Fibroblast of lung (primary cell): Measurements from ENCODE around the gene C22orf31. TPM values are rescaled to one million over a fixed set of nuclear protein-coding genes. Genes with fewer than 3 reads are reported as not detected.

Experiments
- DNase-seq, 2 donors: peaks; one replicate each; pipeline versions ENCODE4 v3.0.0 to v3.0.0-alpha.2; 2010; ENCODE audit warnings: low read depth in 2 of 2
- H2AFZ ChIP-seq: 2 replicates; pipeline ENCODE4 v1.5.1; 2012; ENCODE audit warnings: low read length, control low read depth, inconsistent platforms
- H3K27ac ChIP-seq: 2 replicates; pipeline ENCODE4 v1.5.1; 2011; ENCODE audit warnings: low read length, control low read depth; ENCODE audit not compliant: insufficient read depth
- H3K27me3 ChIP-seq: 2 replicates; pipeline ENCODE4 v1.5.1; 2011; ENCODE audit warnings: mild to moderate bottlenecking, low read length; ENCODE audit not compliant: control insufficient read depth, insufficient read depth
- H3K36me3 ChIP-seq: 2 replicates; pipeline ENCODE4 v1.5.1; 2011; ENCODE audit warnings: low read length; ENCODE audit not compliant: control insufficient read depth, insufficient read depth
- H3K4me1 ChIP-seq: 2 replicates; pipeline ENCODE4 v1.5.1; 2011; ENCODE audit warnings: low read length; ENCODE audit not compliant: control insufficient read depth, insufficient read depth; ENCODE audit errors: extremely low read depth
- H3K4me2 ChIP-seq: 2 replicates; pipeline ENCODE4 v1.5.1; 2011; ENCODE audit warnings: low read length, control low read depth; ENCODE audit not compliant: insufficient read depth; ENCODE audit errors: extremely low read depth
- H3K4me3 ChIP-seq, 4 experiments: fragments of 200-600 bp in 1 of 4; sonication (generic) in 1 of 4; replicated peaks in 1 of 4; 2 replicates each; pipeline ENCODE4 v1.5.1; 2011 to 2016; ENCODE audit warnings: low read length in 4 of 4, low read depth in 3 of 4, mild to moderate bottlenecking in 3 of 4, control low read depth in 2 of 4, inconsistent platforms in 1 of 4, mixed read lengths in 1 of 4; ENCODE audit not compliant: insufficient read depth in 1 of 4; ENCODE audit errors: control extremely low read depth in 1 of 4
- H3K79me2 ChIP-seq: 2 replicates; pipeline ENCODE4 v1.5.1; 2012; ENCODE audit warnings: mild to moderate bottlenecking, low read length, inconsistent platforms; ENCODE audit not compliant: control insufficient read depth, insufficient read depth
- H3K9ac ChIP-seq: 2 replicates; pipeline ENCODE4 v1.5.1; 2011; ENCODE audit warnings: mild to moderate bottlenecking, low read length, control low read depth; ENCODE audit not compliant: insufficient read depth
- H3K9me3 ChIP-seq: 2 replicates; pipeline ENCODE4 v1.5.1; 2012; ENCODE audit warnings: low read depth, low read length; ENCODE audit not compliant: control insufficient read depth, insufficient read depth
- H4K20me1 ChIP-seq: 2 replicates; pipeline ENCODE4 v1.5.1; 2011; ENCODE audit warnings: low read length; ENCODE audit not compliant: control insufficient read depth, insufficient read depth; ENCODE audit errors: extremely low read depth
- EZH2 ChIP-seq: IDR thresholded peaks from 2 replicates; pipeline ENCODE4 v1.5.1; 2012; ENCODE audit warnings: low read length, control low read depth, mild to moderate bottlenecking; ENCODE audit errors: missing control alignments
- polyA plus RNA-seq, 2 donors: library from polyadenylated mRNA; depleted of rRNA in 1 of 2; stranded (reverse) in 1 of 2; unstranded in 1 of 2; fragments of >200 nt; gene quantifications; 2 replicates each; pipeline ENCODE4 v1.2.1, GENCODE V29; 2011 to 2012; ENCODE audit warnings: missing spikeins in 1 of 2
- total RNA-seq: library from RNA; depleted of rRNA; stranded (reverse); fragments of >200 nt; gene quantifications from 2 replicates; pipeline ENCODE4 v1.2.1, GENCODE V29; 2014
- TF ChIP-seq, protein P1 (sequence below), 2 donors: IDR thresholded peaks in 1 of 2; conservative IDR thresholded peaks in 1 of 2; 1 replicate in 1 of 2; 2 replicates in 1 of 2; pipeline ENCODE4 v1.5.1; 2011 to 2012; ENCODE audit warnings: low read length in 2 of 2, control low read depth in 1 of 2, inconsistent platforms in 1 of 2, low read depth in 1 of 2, mild to moderate bottlenecking in 1 of 2

The C22orf31 gene
- total and polyA plus RNA-seq, 2 donors (not counting 1 experiment from before 2014, with no cell fraction given), result 0.17 TPM; not detected in 1

DNA sequence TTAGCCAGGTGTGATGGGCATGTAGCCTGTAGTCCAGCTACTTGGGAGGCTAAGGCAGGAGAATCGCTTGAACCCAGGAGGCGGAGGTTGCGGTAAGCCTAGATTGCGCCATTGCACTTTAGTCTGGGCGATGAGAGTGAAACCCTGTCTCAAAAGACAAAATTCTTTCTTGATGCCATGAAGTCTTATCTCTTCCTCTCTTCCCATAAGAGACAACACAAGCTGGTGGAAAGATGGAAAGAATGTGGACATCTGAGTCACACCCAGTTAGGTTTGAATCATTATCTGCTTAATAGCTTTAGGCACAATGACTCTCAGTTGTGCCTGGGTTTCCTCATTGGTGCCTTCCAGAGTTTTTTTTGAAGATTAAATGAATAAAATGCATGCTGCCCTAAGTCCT lies 46.5 kb upstream of the C22orf31 start:
- Histone ChIP-seq H3K4me1 (no peaks in the 10 kb centered on the region), H4K20me1 (no peaks in the 10 kb centered on the region), H2AFZ (no peak overlapping the region), H3K36me3 (no peaks in the 10 kb centered on the region), H3K9me3 (no peaks in the 10 kb centered on the region), H3K4me2 (no peak overlapping the region), H3K27me3 (no peaks in the 10 kb centered on the region), H3K27ac (no peak overlapping the region), H3K4me3 (no peak overlapping the region), H3K79me2 (no peaks in the 10 kb centered on the region), H3K9ac (no peak overlapping the region)
- TF ChIP-seq, protein P1, sequence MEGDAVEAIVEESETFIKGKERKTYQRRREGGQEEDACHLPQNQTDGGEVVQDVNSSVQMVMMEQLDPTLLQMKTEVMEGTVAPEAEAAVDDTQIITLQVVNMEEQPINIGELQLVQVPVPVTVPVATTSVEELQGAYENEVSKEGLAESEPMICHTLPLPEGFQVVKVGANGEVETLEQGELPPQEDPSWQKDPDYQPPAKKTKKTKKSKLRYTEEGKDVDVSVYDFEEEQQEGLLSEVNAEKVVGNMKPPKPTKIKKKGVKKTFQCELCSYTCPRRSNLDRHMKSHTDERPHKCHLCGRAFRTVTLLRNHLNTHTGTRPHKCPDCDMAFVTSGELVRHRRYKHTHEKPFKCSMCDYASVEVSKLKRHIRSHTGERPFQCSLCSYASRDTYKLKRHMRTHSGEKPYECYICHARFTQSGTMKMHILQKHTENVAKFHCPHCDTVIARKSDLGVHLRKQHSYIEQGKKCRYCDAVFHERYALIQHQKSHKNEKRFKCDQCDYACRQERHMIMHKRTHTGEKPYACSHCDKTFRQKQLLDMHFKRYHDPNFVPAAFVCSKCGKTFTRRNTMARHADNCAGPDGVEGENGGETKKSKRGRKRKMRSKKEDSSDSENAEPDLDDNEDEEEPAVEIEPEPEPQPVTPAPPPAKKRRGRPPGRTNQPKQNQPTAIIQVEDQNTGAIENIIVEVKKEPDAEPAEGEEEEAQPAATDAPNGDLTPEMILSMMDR (conservative IDR thresholded peaks at IDR 0.05 in 1 of 2, IDR thresholded peaks at IDR 0.05 in 1 of 2; ENCODE audit: low read depth in 1 of 2, low read length in 2 of 2), result no peak
- no peak for TF ChIP-seq EZH2
- peak in 1 of 2 donors; percentile 71 for DNase-seq

- no peaks in the 10 kb centered on the region for H3K9me3 ChIP-seq
- H3K27ac ChIP-seq, result no peak overlapping the region
- H2AFZ ChIP-seq, result no peak overlapping the region
- no peak for DNase-seq
- no peaks in the 10 kb centered on the region for H4K20me1 ChIP-seq
- H3K4me1 ChIP-seq, result no peaks in the 10 kb centered on the region
- H3K36me3 ChIP-seq, result no peaks in the 10 kb centered on the region
- no peak overlapping the region for H3K4me2 ChIP-seq
- no peak overlapping the region for H3K4me3 ChIP-seq
- H3K9ac ChIP-seq, result no peak overlapping the region
- H3K27me3 ChIP-seq, result no peaks in the 10 kb centered on the region
- no peaks in the 10 kb centered on the region for H3K79me2 ChIP-seq
- TF ChIP-seq, protein P1 (conservative IDR thresholded peaks at IDR 0.05 in 1 of 2, IDR thresholded peaks at IDR 0.05 in 1 of 2; ENCODE audit: low read depth in 1 of 2, low read length in 2 of 2), result no peak
- TF ChIP-seq EZH2, result no peak
Measured at GRCh38 chr22:29106839-29107238, 45.2 kb upstream of the C22orf31 start.

GRCh38 chr22:29105468-29105867 lies 43.8 kb upstream of the C22orf31 start:
- Histone ChIP-seq H3K9ac (no peak overlapping the region), H3K4me1 (no peaks in the 10 kb centered on the region), H3K79me2 (no peaks in the 10 kb centered on the region), H3K27ac (no peak overlapping the region), H3K4me3 (no peak overlapping the region), H2AFZ (no peak overlapping the region), H3K9me3 (no peaks in the 10 kb centered on the region), H4K20me1 (no peaks in the 10 kb centered on the region), H3K36me3 (no peaks in the 10 kb centered on the region), H3K4me2 (no peak overlapping the region), H3K27me3 (no peaks in the 10 kb centered on the region)
- no peak for DNase-seq
- TF ChIP-seq, protein P1 (conservative IDR thresholded peaks at IDR 0.05 in 1 of 2, IDR thresholded peaks at IDR 0.05 in 1 of 2; ENCODE audit: low read depth in 1 of 2, low read length in 2 of 2), result no peak
- no peak for TF ChIP-seq EZH2
